ENCODE data around the gene STARD13. TPM values are rescaled to one million over a fixed set of nuclear protein-coding genes. Genes with fewer than 3 reads are reported as not detected.

STARD13 gene
- total RNA-seq, 1 experiment from 2014 or later, result 11.3 TPM

DNA sequence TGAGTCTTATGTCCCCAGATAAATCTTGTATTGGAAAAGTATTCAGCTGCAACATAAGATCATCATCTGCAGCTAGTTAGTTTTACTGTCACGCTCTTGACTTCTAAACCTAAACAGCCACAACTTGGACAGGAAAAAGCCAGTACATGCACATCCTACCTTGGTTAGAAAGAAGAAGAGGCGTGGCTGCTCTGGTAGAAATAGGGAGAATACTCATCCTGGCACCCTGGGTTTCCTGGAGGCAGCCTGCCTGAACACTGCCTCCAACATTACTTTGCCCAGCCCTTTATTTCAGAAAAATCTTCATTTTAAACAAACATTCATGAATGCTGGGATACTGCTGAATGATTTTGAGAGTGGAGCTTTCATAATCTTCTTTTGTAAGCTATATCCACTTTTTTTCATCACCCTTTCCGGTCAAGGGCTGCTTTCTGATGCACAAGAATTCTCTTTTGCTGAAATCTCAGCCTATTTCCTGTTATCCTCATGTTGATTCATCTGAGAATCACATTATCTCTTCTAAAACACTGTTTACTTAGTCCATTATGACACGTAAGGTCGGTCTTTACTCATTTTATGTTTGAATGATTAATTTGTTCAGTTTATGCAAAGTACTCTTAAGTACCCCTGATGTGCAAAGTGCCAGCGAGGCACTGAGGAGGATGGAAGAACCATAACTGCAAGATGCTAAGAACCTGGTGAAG, 55.2 kb downstream of the STARD13 start:
- intact Hi-C loops (cut with micrococcal nuclease; ENCODE audit: unreplicated experiment), result no loop called here
- CTCF ChIA-PET, result interaction anchor here (0.6 to 0.7 kb wide), 2 partner anchors 25 to 99 kb away, joined by 3 read pairs; no protein-coding TSS in a partner anchor
- Mint-ChIP-seq H3K27ac (ENCODE audit: unreplicated experiment) (no peak overlapping the region), H3K36me3 (ENCODE audit: insufficient read depth, unreplicated experiment) (no peaks in the 10 kb centered on the region), H3K27me3 (ENCODE audit: unreplicated experiment) (no peaks in the 10 kb centered on the region), H3K9me3 (ENCODE audit: low read depth, unreplicated experiment) (peaks cover 6% of the 10 kb centered on the region), H3K4me3 (ENCODE audit: low read depth, unreplicated experiment) (no peak overlapping the region), H3K4me1 (ENCODE audit: low read depth, unreplicated experiment) (peaks cover 25% of the 10 kb centered on the region)
- no TSS peak for BruUV-seq (replicated peaks)
- no peak for TF ChIP-seq CTCF (IDR thresholded peaks at IDR 0.05; ENCODE audit: unreplicated experiment)
- no peak for DNase-seq

DNA sequence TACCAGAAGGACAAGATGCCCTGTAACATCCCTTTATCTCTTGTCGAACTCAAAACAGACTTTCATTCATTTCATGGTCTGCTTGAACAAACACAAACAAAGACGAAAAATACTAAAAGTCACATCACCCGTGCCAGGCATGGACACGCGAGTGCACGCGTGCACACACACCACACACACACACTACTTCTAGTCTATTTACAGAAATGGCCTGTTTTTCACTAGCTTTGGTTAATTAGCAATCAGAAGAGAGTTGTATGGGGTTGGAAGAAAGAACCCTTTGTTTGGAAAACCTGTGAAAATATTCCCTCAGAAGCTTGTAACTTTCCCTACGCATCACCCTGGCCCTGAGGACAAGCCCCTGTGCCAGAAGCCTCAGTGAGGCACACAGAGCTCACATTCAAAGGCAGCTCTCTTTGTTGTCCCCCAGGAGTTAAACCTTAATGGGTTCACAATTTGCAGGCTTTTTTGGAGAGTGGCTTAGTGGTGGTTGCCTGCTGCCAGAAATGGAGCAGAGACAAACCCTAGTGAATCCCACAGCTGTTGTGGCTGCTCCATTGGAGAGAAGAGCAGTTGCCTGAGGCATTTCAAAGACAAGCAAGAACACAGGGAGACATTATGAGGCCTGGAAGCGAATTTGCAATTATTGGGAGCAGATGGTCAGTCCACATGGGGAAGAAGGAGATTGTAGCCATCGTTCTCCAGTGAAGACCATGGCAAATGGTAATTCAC, 55.9 kb downstream of the STARD13 start:
- Mint-ChIP-seq H3K4me1 (ENCODE audit: low read depth, unreplicated experiment) (peaks cover 25% of the 10 kb centered on the region), H3K4me3 (ENCODE audit: low read depth, unreplicated experiment) (peak overlapping the region; percentile 39), H3K9me3 (ENCODE audit: low read depth, unreplicated experiment) (peaks cover 6% of the 10 kb centered on the region), H3K27me3 (ENCODE audit: unreplicated experiment) (no peaks in the 10 kb centered on the region), H3K27ac (ENCODE audit: unreplicated experiment) (peak overlapping the region; percentile 67), H3K36me3 (ENCODE audit: insufficient read depth, unreplicated experiment) (no peaks in the 10 kb centered on the region)
- no peak for DNase-seq
- CTCF ChIA-PET, result interaction anchor here (0.6 to 1.7 kb wide), 2 partner anchors 12 to 26 kb away, joined by 3 to 4 read pairs; no protein-coding TSS in a partner anchor
- no TSS peak for BruUV-seq (replicated peaks)
- intact Hi-C loops (cut with micrococcal nuclease; ENCODE audit: unreplicated experiment), result loop anchor here (1.0 to 10.0 kb wide), 3 partner anchors 255 to 495 kb away; no protein-coding TSS in a partner anchor
- TF ChIP-seq CTCF (IDR thresholded peaks at IDR 0.05; ENCODE audit: unreplicated experiment), result no peak

- H3K36me3 Mint-ChIP-seq (ENCODE audit: insufficient read depth, unreplicated experiment), result no peaks in the 10 kb centered on the region
- peak overlapping the region; percentile 39 for H3K4me3 Mint-ChIP-seq (ENCODE audit: low read depth, unreplicated experiment)
- peaks cover 2% of the 10 kb centered on the region for H3K9me3 Mint-ChIP-seq (ENCODE audit: low read depth, unreplicated experiment)
- BruUV-seq (replicated peaks), result no TSS peak
- CTCF ChIA-PET, result interaction anchor here (1.0 to 1.7 kb wide), 3 partner anchors 9 to 14 kb away, joined by 3 to 4 read pairs (median 4); no protein-coding TSS in a partner anchor
- peak overlapping the region; percentile 67 for H3K27ac Mint-ChIP-seq (ENCODE audit: unreplicated experiment)
- intact Hi-C loops (cut with micrococcal nuclease; ENCODE audit: unreplicated experiment), result loop anchor here (1.0 to 10.0 kb wide), 4 partner anchors 212 to 496 kb away; no protein-coding TSS in a partner anchor
- no peak for DNase-seq
- peak; percentile 35 for TF ChIP-seq CTCF (IDR thresholded peaks at IDR 0.05; ENCODE audit: unreplicated experiment)
- peaks cover 25% of the 10 kb centered on the region for H3K4me1 Mint-ChIP-seq (ENCODE audit: low read depth, unreplicated experiment)
- H3K27me3 Mint-ChIP-seq (ENCODE audit: unreplicated experiment), result no peaks in the 10 kb centered on the region
Measured at GRCh38 chr13:33228648-33229445, 56.7 kb downstream of the STARD13 start.

All from Calu3 (cell line).